CD4-positive, alpha-beta T cell treated with Interleukin-1 beta for 1 hour (primary cell): ENCODE measurements around the gene CEP76.

ENCODE experiments used
- DNase-seq, 2 donors: peaks; one replicate each; pipeline ENCODE4 v3.0.0-alpha.2; 2020 to 2022

Gene CEP76, protein sequence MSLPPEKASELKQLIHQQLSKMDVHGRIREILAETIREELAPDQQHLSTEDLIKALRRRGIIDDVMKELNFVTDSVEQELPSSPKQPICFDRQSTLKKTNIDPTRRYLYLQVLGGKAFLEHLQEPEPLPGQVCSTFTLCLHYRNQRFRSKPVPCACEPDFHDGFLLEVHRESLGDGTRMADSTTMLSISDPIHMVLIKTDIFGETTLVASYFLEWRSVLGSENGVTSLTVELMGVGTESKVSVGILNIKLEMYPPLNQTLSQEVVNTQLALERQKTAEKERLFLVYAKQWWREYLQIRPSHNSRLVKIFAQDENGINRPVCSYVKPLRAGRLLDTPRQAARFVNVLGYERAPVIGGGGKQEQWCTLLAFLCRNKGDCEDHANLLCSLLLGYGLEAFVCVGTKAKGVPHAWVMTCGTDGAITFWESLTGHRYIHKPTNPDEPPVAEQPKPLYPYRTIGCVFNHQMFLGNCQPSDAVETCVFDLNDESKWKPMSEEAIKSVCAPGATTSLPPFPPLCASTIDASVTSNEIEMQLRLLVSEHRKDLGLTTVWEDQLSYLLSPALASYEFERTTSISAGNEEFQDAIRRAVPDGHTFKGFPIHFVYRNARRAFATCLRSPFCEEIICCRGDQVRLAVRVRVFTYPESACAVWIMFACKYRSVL

DNA sequence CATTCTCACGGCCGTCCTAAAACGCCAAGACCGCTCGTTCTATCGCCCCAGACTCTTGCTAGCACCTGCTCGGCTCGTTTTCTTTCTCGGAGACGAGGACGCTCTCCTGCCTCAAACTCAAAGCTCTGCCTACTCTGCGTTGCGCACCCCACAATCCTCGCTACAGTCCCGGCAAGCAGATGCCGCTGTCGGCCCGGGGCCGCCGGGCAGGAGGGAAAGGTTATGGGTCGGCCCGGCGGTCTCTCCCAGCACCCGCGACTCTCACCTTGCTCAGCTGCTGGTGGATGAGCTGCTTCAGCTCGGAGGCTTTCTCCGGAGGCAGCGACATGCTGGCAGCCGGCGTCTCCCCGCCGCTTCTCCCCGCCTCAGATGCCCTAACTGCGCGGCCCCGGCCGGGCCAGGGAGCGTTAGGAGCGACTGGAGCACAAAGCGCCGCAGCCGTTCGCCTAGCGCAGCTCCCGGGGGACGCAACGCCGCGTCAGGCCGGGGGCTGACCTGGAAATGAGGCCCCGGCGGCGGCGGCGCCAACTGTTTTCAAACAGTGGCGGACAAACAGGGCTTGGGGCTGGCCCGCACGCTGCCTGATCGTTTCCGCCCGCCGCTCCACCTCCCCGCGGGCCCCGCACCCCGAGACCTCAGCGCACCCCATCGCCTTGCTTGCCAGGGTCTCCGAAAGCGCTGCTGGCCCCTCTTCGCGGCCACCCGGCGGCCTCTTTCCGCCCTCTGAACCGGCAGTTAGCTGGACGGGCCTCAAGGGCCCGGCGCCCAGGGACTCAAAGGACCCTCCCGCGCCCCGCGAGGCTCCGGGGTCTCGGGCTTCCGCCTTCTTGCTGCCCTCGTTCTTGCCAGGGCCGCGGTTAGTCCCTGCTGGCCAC lies at the start of gene CEP76, which contains the start of gene PSMG2:
Gene CEP76 (minus strand): TSS at position 503 of the 875 bp plus-strand sequence. CDS start 175 bp downstream, at position 328.
Gene PSMG2 (plus strand): TSS at position 822 of the 875 bp plus-strand sequence. CDS start 66 bp downstream, outside the sequence.
- DNase-seq = peak; percentile 85 to 87

DNA sequence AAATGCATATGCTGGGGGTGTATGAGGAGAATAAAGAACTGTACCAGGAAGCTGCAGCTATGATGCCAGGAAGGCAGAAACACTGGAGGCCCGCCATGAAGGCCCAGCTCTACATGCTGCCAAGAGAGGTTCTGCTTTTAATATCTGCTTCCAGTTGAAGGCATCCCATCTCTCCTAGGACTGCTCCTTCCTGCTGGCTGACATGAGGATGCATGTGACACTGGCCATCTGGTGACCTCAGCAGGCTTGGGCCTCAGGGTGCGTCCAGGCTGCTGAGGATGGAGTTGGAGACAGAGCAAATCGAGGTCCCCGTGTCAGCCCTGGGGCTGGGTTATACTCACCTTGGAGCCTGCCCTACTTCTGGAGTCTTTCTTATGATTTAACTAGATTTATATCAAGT lies 49.4 kb upstream of the CEP76 start:
- no peak for DNase-seq

DNA sequence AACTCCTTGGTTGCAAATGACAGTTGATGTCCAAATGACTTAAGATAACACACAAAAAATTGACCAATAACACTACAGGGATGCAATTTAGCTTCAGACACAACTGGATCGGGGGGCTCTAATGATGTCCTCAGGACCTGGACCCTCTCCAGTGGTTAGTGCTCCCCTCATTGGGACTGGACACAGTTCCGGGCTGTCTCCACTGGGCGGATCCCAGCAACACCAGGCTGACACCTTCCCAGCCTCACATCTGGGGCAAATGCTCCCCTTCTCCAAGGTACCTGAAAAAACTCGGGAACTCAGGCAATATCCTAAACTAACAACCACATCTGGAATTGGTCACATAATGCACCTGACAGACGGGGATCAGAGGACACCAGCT lies 49.0 kb upstream of the CEP76 start:
- no peak for DNase-seq

DNA sequence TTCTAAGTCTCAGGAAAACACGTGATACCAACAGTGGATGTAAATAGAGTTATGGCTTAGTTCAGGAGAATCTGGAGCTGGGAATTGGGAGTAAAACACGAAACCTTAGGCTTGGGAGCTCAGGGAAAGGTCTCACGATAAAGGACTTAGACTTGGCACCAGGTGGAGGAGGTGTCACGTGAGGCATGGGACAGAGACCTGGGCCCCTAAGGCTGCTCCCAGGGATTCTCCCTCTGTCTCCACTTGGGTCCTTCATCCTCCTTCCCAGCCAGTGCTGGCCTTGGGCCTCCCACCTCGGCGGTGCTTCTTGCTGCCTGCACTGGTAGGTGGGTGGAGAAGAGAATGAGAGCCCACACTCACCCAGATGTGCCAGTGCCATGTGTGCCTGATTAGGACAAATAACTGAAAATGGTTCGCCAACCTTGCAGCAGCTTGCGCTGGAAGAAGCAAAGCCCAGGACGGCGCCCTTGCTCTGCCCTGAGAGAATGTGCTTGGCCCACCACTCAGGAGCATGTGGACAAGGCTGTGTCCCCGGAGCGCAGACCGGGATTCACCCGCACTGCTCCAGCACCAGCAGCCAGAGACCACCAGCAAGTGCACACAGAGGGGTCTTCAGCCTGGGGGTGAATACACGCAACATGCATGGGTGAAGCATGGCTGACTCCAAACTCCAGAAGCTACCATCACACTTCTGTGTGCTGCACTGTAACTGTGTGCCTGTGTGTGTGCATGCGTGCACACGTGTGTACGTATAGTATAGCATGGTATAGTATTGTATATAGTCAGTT lies 48.4 kb upstream of the CEP76 start:
- DNase-seq = no peak

DNA sequence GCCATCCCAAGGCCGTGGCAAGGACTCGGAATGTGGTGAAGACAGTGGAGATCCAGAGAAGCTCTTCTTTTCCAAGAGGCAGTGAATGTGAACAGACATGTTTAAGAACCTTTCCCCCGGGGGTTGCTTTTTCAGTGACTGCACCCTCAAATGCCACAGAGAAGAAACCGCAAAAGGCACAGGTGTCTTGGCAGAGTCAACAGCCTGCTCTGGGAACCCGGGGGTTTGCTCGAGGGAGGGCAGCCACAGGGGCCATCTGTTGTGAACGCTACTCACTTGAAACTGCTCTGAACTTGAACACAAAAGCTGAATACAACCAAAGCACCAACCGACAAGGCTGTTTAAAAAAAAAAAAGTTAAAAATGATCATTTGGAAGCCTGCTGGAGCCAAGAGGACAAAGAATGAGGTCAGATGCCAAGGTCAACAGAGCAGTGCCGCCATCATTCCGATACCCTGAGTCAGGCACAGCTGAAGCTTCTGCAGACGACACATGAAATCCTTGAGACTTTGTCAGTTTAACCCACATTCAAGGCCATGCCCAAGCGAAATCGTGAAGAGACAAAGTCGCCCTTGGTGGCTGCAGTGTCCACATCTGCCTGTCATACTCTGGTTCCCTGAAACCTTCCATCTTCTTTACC lies 47.7 kb upstream of the CEP76 start:
- peak; percentile 6 to 11 for DNase-seq

DNA sequence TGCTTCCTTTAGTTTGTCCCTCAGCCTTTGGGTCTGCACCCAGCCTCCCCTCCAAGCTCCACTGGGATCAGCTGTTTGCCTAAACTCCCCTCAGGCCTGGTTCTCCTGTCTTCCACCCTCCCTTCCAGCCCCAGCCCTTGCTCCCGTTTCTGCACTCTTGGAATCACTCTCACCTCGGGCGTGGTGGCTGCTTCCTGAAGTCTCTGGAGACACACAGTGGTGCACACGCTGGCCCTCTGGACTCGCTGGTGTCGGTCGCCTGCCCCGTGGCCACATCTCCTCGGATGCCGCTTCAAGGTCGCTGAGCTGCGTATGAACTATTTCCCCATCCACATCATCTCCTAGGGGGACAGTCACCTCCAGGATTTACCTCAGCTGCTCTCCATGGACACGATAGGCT lies 46.6 kb upstream of the CEP76 start:
- DNase-seq = no peak

DNA sequence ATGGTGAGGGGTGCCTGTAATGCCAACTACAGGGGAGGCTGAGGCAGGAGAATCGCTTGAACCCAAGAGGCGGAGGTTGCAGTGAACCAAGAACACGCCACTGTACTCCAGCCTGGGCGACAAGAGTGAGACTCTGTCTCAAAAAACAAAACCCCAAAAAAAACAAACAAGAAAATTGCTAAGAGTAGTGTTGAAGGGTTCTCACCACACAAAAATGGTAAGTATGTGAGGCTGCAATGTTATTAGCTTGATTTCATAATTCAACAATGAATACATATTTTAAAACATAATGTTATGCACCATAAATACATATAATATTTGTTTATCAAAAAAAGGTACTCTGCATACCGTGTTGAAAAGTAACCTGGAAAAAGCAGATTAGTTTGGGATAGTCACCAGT lies 46.1 kb upstream of the CEP76 start:
- no peak for DNase-seq

DNA sequence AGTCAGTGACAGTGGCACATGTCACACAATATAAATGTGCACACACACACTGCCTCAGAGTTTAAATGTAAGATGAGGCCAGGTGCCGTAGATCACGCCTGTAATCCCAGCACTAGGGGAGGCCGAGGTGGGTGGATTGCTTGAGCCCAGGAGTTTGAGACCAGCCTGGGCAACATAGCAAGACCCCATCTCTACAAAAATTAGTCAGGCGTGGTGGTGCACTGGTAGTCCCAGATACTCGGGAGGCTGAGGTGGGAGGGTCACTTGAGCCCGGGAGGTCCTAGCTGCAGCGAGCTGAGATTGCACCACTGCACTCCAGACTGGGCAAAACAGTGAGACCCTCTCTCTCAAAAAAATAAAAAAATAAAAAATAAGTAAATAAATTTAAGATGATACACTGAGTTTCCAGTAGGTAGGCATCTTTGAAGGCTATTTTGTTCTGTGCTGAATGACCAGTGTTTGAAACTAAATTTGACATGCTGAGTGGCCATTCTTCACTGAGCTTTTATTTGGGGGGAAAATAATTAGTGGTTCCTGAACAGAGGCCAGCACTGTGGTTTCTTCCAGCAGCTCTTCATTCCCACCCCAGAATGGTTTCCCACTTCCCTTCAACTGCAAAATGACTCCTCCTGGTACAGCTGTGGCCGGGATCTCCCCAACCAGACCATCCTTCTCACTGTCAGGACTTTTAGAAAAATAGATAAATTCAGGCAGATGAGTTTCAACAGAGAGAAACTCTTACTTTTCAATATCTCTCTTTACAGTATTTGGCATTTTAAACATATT lies 45.2 kb upstream of the CEP76 start:
- DNase-seq = no peak

DNA sequence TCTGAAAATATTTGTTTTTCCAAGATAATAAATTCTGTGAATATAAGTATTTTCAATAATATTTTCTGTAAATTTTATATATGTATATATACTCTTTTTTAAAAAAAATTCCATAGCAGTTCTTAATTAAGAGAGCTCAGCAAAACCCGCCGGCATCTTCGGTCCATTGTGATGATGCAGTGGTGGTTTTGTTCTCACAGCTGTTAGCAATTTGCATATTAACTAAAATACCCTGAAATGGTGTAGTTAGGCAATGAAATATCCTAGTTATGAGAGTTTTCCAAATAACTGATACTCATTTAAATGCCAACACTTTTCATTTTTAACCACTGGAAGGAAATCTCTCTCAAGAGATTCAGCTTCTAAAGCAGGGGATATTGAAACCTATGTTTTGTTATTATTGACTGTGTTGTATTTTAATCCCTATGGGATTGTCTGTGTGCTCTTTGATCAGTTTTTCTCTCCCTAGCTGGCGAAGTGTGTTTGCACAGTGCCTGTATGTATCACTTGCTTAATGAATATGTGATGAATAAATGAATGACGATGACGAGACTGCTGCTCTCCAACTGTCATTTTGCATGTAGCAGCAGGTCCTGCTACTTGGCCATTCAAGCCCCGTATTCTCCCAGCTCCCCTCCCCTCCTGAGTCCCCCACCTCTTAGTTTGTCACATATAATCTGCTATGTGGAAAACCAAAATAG lies 42.7 kb upstream of the CEP76 start:
- DNase-seq = no peak

DNA sequence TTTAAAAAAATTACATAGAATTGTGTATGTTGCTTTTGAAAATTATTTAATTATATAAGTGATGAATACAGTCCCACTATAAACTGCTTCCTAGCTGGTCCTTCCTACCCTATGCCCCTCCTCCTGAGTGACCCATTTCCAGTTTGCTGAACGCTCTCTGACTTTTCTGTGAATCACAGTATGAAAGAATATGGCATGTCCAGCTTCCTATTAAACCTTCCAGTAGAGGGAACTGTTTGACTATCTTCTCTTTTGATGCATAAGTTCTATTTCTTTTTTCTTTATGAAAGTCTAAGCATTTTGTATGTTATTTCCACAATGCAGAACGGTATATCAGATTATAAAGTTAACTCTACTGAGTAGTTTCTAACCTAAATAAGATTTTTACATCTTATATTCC lies 41.6 kb upstream of the CEP76 start:
- peak in 1 of 2 donors; percentile 53 for DNase-seq

DNA sequence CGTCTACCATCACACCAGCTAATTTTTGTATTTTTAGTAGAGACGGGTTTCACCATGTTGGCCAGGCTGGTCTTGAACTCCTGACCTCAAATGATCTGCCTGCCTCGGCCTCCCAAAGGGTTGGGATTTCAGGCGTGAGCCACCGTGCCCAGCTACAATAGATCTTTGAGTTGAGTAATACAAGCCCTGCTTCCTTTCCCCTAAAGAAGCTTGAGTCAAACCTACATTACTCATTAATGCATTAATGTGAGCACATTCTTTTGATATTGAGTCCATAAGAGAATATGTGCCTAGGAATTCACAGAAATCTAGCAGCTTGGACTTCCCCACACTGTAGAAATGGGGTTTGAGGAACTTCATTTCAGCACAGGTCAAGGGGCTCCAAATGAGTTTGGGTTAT lies 39.9 kb upstream of the CEP76 start:
- no peak for DNase-seq

DNA sequence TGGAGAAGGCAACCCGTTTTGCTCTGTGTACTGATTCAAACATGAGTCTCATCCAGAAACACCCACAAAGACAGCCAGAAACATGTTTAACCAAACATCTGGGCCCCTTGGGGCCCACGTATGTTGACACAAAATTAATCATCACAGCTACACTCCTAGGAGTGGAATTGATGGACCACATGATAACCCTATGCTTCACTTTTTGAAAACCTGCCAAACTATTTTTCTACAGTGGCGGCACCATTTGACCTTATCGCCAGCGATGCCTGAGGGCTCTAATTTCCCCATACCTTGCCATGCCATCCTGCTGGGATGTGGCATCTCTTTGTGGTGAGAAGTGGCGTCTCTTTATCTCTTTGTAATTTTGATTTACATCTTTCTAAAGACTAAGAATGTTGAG lies 38.8 kb upstream of the CEP76 start:
- DNase-seq = no peak

DNA sequence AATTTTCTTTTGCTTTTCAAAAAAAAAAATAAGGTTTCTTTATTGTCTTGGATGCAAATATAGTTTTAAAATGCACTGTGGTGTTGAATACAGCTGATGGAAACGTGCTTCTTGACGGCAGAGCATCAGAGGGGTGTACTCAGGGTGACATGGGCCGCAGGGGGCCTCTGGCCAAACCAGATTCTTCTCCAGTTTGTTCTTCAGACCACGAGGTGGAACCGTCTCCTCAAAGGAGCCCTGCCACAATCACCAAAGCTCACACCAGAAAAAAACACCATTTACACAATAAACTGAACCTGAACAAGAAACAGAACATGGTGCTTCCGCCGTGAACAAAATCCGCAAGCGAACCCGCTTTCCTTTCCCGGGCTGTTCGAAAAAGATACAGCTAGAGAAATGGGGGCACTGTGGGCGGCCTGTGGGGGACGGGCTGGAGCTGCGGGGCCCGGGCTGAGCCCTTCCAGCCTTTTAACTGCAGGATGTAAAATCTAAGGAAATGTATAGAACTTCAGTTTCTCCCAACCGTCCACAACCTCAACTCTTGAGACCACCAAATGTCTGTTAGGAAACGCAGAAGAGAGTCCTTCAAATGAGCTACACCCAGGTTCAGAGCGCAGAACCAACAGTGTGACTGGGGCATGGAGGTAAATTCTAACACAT lies 34.9 kb upstream of the CEP76 start:
- no peak for DNase-seq

DNA sequence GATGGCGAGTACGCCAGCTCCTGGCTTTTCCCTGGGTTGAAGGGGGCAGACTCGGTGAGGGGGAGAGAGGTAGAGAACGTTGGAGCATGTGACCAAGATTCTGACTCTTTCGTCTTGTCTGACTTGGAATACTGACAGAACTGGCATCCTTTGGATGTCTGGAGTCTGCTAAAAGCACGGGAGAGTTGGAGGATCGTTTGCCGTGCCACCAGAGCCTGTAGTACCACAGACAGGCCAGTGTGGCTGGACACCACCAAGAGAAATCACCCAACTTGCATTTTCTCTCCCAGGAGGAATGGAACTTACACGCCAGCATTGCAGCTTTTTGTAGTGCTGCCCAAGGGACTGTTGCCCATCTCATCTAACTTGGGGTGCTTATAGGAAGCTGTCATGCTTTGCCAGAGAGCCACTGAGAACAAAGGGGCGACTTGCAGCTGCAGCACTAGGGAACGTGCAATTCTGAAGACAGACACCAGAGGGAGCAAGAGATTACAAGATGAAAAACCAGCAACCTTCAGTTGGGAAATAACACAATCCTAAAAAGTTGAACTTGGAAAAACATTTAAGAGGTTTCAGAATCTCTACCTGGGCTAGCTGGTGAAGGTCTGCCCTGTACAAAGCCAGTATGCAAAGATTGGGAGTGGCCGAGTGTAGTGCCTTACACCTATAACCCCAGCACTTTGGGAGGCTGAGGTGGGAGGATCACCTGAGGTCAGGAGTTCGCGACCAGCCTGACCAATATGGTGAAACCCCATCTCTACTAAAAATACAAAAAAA lies 24.4 kb upstream of the CEP76 start:
- DNase-seq = peak; percentile 48 to 73

DNA sequence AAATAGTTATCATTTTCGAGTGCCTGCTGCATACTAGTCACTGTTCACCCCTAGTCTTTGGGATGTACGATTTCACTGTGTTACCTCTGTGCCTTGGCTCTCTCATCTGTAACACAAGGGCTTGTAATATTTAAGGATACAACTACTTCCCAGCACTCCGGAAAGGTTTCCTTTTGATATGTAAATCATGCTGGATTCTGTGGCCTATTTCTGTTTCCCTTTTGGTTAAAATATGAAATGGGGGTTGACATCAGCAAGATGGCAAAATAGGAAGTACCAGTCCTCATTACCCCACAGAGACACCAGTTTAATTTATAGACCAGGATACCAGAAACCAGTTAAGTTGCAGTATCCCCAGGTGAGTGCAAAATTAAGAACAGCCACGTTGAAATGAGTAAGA lies 23.8 kb upstream of the CEP76 start:
- DNase-seq = no peak

DNA sequence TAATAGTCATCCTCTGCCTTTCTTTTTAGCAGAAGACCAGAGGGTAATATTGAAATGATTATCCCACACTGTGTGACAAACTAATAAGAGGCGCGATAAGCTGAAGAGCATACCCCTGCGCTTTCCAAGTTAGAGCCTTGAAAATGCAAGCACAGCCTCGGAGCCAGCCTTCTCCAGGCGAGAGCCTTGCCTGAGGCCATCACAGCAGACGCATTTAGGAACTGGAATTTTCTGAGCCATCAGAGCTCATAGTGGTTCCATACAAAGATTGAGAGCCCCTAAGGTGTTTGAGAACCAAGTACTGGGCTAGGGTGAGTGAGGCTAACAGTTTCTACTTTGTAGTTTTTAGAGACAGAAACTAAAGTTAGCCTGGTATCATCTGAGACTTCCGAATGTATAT lies 20.2 kb upstream of the CEP76 start:
- no peak for DNase-seq

DNA sequence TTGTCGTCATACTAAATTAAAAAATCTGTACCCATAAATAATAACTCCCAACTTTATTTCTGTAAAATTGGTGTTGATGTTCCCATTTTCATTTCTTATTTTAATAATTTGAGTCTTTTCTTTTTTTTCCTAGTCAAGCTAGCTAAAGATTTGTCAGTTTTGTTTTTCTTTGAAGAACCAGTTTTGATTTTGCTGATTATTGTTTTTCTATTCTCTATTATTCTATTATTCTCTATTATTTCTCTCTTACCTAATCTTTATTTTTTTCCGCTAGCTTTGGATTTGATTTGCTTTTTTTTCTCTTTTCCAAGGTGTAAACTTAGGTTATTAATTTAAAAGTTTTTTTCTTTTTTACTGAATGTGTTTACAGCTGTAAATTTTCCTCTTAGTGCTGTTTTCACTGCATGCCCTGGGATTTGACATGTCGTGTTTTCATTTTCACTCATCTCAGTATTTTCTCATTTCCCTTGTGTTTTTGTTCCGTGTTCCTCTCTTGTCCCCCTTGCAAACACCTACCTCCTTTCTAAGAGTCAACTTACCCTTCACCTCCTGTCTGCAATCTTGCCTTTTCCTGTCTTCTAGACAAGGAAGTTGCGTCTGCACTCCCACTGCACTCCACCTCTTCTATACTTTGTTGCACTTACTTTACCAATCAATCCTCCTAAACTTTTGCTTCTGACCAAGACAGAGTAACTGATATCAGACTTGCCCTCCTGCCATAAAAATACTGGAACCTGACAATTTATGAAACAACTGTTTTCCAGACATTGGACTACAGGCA lies 19.2 kb upstream of the CEP76 start:
- no peak for DNase-seq

DNA sequence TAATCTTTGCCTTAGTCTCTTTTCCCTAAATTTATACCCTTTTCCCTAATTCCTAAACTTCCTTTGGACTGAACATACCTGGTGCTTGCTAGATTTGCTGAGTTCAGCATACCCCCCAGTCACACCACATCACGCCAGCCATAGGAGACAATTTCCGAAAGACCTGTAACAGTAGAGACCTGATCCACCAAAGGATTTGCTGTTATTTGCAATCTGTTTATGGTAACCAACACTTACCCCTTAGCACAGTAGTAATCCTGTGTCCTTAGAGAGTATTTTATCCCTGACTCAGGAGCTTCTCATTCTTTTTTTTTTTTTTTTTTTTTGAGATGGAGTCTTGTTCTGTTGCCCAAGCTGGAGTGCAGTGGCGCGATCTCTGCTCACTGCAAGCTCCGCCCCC lies 8.9 kb upstream of the CEP76 start:
- no peak for DNase-seq
